IPS DF 4.7 (cell line): ENCODE results near the gene NUP210L.

Experiments
- DNase-seq: peaks from one replicate; pipeline ENCODE4 v3.0.0-alpha.2; 2013; ENCODE audit warnings: low spot score; ENCODE audit errors: extremely low read depth

The NUP210L gene

GRCh38 chr1:153945131-153945794 lies 209.6 kb downstream of the NUP210L start:
- no peak for DNase-seq

- no peak for DNase-seq
Observed at GRCh38 chr1:153944827-153945117, 210.1 kb downstream of the NUP210L start.

GRCh38 chr1:153944005-153944826 lies 210.7 kb downstream of the NUP210L start:
- DNase-seq = no peak

GRCh38 chr1:153942766-153943549 lies 211.9 kb downstream of the NUP210L start:
- no peak for DNase-seq
